IPS-15b (cell line): ENCODE data around the gene SMOC1.

Experiments used
- H3K27me3 ChIP-seq: one replicate; pipeline ENCODE4 v1.6.1; 2013; ENCODE audit warnings: low read length; ENCODE audit not compliant: control insufficient read depth, insufficient read depth
- H3K36me3 ChIP-seq: one replicate; pipeline ENCODE4 v1.6.1; 2013; ENCODE audit warnings: low read length; ENCODE audit not compliant: control insufficient read depth, insufficient read depth
- H3K4me1 ChIP-seq: one replicate; pipeline ENCODE4 v1.6.1; 2013; ENCODE audit warnings: mild to moderate bottlenecking, low read length; ENCODE audit not compliant: control insufficient read depth, insufficient read depth
- H3K4me3 ChIP-seq: one replicate; pipeline ENCODE4 v1.5.1; 2013; ENCODE audit warnings: low read depth, low read length
- H3K9ac ChIP-seq: one replicate; pipeline ENCODE4 v1.6.1; 2013; ENCODE audit warnings: low read depth, mild to moderate bottlenecking, low read length
- H3K9me3 ChIP-seq: one replicate; pipeline ENCODE4 v1.6.1; 2013; ENCODE audit warnings: mild to moderate bottlenecking, low read length; ENCODE audit not compliant: control insufficient read depth, insufficient read depth

Gene SMOC1

DNA sequence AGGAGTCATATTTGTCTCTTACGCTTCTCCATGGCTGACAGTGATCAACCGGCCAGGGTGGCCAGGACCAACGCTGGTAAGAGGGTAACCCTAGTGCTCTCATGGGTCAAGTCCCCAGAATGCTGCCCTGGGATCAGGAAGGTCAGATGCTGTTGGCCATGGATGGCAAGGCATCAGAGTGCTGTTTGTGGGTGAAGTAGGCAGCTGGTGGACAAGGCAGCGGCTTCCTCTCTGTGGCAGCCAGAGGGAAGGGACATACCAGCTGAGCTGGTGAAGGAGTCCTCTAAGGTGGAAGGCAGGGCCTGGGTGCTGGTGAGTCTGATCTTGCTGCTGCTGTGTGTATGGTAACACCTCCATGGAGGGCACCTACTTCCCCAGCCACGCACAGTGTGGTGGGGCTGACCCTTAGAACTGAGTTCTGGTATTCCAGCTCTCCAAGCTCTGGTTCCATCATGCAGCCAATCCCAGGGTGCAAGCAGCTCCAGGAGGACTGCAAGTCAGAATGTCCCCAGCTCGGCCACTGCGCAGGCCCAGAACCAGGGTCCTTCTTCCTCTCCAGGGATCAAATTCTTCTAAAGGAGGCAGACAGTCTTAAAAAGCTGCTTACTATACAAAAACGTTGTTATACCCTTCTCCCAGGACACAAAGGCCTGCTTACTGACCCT, 13.4 kb upstream of the SMOC1 start:
- Histone ChIP-seq H3K36me3 (no peaks in the 10 kb centered on the region), H3K9me3 (peaks cover 7% of the 10 kb centered on the region), H3K9ac (no peak overlapping the region), H3K4me3 (no peak overlapping the region), H3K4me1 (peaks cover 6% of the 10 kb centered on the region), H3K27me3 (no peaks in the 10 kb centered on the region)

DNA sequence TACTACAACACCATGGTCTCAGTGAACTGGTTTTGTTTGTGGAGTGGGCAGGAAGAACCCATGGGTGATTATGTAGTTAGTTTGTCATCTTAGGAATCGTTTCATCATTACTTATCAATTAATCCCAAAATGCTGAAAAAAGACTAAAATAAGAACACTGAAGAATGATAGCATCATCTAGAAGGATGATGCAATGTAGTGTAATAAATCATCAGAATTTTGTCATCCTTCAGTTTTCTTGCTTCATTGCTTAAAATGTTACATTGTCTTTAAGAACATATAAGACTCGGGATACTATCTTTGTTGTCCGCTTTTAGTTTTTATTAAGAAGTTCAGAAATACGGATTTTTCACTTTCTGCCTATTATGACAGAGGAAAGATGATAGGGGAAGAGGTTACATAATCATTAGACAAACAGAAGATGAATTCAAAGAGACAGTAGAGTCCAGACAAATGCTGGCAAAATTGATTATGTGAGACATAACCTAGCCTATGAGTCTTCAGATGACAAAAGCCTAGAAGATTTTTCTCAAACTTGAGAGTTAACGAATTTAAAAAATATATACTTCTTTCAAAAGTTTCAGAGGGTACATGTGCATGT, 10.8 kb upstream of the SMOC1 start:
- Histone ChIP-seq H3K4me1 (no peaks in the 10 kb centered on the region), H3K9me3 (peaks cover 7% of the 10 kb centered on the region), H3K36me3 (no peaks in the 10 kb centered on the region), H3K9ac (no peak overlapping the region), H3K4me3 (no peak overlapping the region), H3K27me3 (no peaks in the 10 kb centered on the region)

DNA sequence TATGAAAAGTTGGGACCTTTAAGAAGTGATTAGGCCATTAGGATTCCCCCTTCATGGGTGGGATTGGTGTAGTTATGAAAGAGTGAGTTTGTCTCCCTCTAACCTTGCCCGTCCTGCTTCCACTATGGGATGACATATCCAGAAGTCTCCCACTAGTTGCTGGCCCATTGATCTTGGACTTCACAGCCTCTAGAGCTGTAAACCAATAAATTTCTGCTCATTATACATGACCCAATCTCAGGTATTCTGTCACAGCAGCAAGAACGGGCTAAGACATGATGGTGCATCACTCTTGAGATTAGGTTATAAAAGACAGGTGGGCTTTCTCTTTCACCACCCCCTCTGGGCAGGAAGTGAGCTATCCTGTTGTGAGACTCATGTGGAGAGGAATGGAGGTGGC, 8.6 kb upstream of the SMOC1 start:
- Histone ChIP-seq H3K9me3 (peaks cover 7% of the 10 kb centered on the region), H3K27me3 (no peaks in the 10 kb centered on the region), H3K4me3 (no peak overlapping the region), H3K4me1 (no peaks in the 10 kb centered on the region), H3K9ac (no peak overlapping the region), H3K36me3 (no peaks in the 10 kb centered on the region)

DNA sequence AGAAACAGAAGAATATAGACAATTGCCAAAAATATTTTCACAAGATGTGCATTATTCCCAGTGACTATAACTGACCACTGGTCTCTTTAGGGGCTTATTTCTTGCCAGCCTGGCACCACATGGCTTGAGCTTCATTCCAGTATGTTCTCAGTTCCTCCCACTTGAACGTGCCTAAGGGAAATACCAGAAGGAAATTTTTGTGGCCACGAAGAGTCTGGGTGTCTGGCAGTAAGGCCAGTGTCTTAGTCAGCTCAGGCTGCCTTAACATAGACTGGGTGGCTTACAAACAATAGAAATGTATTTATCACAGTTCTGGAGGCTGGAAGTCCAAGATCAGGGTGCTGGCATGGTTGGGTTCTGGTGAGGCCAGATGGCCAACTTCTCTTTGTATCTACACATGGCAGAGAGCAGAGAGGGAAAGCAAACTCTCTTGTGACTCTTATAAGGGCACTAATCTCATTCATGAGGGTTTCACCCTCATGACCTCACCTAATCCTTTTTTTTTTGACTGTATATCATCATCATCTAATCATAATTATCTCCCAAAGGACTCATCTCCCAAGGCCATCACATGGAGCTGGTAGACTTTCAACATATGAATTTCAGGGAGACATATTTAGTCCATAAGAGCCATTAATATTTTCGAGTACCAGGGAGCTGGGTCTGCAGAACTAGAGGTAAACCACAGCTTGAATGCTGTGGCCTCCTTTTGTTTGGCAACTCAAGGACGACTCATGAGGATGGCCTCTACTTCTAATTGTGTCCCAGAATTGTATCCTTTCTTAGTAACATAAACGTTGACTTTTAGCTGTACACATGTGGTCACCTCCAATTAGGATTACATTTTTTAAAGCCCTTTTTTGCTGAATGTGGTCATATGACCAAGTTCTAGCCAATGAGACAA, 5.1 kb upstream of the SMOC1 start:
- Histone ChIP-seq H3K9ac (no peak overlapping the region), H3K4me3 (no peak overlapping the region), H3K36me3 (no peaks in the 10 kb centered on the region), H3K4me1 (peaks cover 4% of the 10 kb centered on the region), H3K9me3 (no peaks in the 10 kb centered on the region), H3K27me3 (peaks cover 19% of the 10 kb centered on the region)

DNA sequence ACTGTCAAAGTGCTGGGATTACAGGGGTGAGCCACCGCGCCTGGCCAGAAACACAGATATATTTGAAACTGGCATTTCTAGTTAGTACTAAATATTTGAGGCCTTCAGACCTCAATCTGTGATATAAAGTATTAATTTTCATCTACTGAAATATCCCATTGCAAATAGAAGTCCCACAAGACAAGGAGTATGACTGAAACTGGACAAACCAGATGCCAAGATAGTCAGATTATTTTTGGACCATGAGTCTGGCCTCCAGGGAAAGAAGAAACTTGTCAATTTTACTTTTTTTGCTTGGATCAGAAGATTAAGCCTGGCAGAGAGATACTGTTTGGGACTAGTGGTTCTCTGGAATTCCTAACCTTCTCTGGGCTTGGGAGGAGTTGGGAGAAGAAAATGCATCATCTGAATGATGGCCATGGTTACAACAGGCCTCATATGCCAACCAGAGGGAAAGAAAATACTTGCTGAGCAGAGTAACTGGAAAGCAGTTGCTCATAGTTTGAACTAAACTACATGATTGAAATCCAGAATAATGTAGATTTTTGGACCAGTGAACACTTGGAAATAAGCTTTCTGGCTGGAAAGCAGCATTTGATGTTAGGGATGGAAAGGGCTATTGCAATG, 2.9 kb upstream of the SMOC1 start:
- H3K9ac ChIP-seq = no peak overlapping the region
- H3K4me3 ChIP-seq = no peak overlapping the region
- H3K36me3 ChIP-seq = no peaks in the 10 kb centered on the region
- H3K27me3 ChIP-seq = peaks cover 36% of the 10 kb centered on the region
- H3K4me1 ChIP-seq = peaks cover 4% of the 10 kb centered on the region
- no peaks in the 10 kb centered on the region for H3K9me3 ChIP-seq

DNA sequence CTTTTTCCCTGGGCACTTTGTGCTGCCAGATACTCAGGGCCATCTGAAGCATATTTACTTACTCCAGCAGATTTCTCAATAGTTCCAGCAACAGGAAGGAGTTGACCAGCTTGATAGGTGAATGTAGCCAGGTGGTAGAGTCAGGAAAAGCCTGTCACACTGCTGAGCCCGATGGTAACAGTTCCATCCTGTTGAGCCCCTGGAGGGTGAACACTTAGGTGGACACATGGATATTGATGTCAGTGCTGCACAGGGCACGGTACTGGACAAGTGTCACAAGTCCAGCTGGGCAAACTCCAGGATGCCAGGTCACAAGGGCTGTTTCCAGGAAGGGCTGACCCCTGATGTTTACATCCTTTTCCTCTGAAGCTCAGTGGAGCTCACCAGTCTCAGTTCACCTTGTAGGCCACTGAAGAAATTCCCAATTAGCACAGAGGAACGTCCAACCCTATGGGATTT, 2.3 kb upstream of the SMOC1 start:
- Histone ChIP-seq H3K27me3 (peaks cover 42% of the 10 kb centered on the region), H3K4me1 (peaks cover 4% of the 10 kb centered on the region), H3K9ac (no peak overlapping the region), H3K36me3 (no peaks in the 10 kb centered on the region), H3K9me3 (no peaks in the 10 kb centered on the region), H3K4me3 (no peak overlapping the region)

DNA sequence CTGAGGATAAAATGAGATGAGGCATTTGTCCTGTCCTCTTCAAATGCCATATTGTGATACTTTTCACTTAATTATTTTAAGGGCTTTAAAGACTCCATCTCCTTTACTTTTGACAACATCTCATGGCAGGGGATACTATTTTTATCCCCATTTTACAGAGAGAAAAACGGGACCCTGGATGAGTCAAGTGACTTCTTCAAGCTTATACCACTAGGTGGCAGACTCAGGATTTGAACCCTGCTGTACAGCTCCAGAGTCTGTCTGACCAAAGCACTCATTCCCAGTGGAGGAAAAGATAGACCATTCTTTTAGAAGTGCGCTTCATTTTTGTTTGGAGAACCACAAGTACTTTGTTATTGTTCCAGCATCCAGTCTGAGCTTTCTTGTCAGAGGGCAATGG, 1.7 kb upstream of the SMOC1 start:
- Histone ChIP-seq H3K27me3 (peaks cover 47% of the 10 kb centered on the region), H3K36me3 (no peaks in the 10 kb centered on the region), H3K9ac (no peak overlapping the region), H3K9me3 (no peaks in the 10 kb centered on the region), H3K4me3 (no peak overlapping the region), H3K4me1 (peaks cover 4% of the 10 kb centered on the region)

DNA sequence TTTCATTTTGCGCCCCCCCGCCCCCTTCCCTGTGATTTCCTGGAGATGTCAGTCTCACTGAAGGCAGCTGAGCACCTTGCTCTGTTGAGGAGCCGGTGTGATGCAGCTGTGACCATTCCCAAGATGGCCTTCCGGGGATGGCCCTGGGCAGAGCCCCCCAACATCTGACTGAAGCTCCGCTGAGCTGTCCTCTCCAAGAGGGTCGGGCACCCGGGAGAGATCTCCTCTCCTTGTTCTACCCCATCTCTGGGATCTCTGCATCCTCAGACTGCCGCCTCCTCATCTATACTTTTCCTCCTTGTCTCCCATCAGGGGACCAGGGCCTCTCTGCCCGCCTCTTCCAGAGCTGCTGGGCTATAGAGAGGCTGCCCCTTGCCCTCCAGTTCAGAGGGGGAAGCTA, 965 bp upstream of the SMOC1 start:
- H3K9ac ChIP-seq = no peak overlapping the region
- peaks cover 4% of the 10 kb centered on the region for H3K4me1 ChIP-seq
- H3K36me3 ChIP-seq = no peaks in the 10 kb centered on the region
- H3K4me3 ChIP-seq = no peak overlapping the region
- no peaks in the 10 kb centered on the region for H3K9me3 ChIP-seq
- peaks cover 47% of the 10 kb centered on the region for H3K27me3 ChIP-seq

GRCh38 chr14:69880044-69880487, 850 bp downstream of the SMOC1 start:
- peak overlapping the region; percentile 78 for H3K4me3 ChIP-seq
- no peaks in the 10 kb centered on the region for H3K9me3 ChIP-seq
- no peaks in the 10 kb centered on the region for H3K36me3 ChIP-seq
- H3K4me1 ChIP-seq = peaks cover 4% of the 10 kb centered on the region
- no peak overlapping the region for H3K9ac ChIP-seq
- peaks cover 47% of the 10 kb centered on the region for H3K27me3 ChIP-seq

GRCh38 chr14:69880893-69881292, 1.7 kb downstream of the SMOC1 start:
- H3K9me3 ChIP-seq = no peaks in the 10 kb centered on the region
- H3K9ac ChIP-seq = no peak overlapping the region
- H3K4me1 ChIP-seq = peaks cover 4% of the 10 kb centered on the region
- peaks cover 47% of the 10 kb centered on the region for H3K27me3 ChIP-seq
- no peaks in the 10 kb centered on the region for H3K36me3 ChIP-seq
- no peak overlapping the region for H3K4me3 ChIP-seq

GRCh38 chr14:69882116-69882864, 3.1 kb downstream of the SMOC1 start:
- peaks cover 4% of the 10 kb centered on the region for H3K4me1 ChIP-seq
- H3K36me3 ChIP-seq = no peaks in the 10 kb centered on the region
- peaks cover 43% of the 10 kb centered on the region for H3K27me3 ChIP-seq
- no peaks in the 10 kb centered on the region for H3K9me3 ChIP-seq
- H3K4me3 ChIP-seq = no peak overlapping the region
- H3K9ac ChIP-seq = no peak overlapping the region
